BLaER1 treated with 17β-estradiol and CSF1 and Interleukin-3, amounts not matched to agents 10 nM and 100 nM (cell line): ENCODE measurements around the gene SHISA8.

ENCODE experiments used
- H3K27ac ChIP-seq, 11 experiments: shearing (Covaris generic); formaldehyde crosslinking; 2 replicates each; pipeline ENCODE4 v1.8.1; 2022
- H3K27me3 ChIP-seq, 11 experiments: shearing (Covaris generic); formaldehyde crosslinking; 2 replicates each; pipeline ENCODE4 v1.8.1; 2022
- H3K36me3 ChIP-seq, 11 experiments: shearing (Covaris generic); formaldehyde crosslinking; 2 replicates each; pipeline ENCODE4 v1.8.1; 2022
- H3K4me1 ChIP-seq, 10 experiments: shearing (Covaris generic); formaldehyde crosslinking; 2 replicates each; pipeline ENCODE4 v1.8.1; 2022
- H3K4me2 ChIP-seq, 11 experiments: shearing (Covaris generic); formaldehyde crosslinking; 2 replicates each; pipeline ENCODE4 v1.8.1; 2022
- H3K4me3 ChIP-seq, 10 experiments: shearing (Covaris generic); formaldehyde crosslinking; 2 replicates each; pipeline ENCODE4 v1.8.1; 2022
- H3K9ac ChIP-seq, 11 experiments: shearing (Covaris generic); formaldehyde crosslinking; 2 replicates each; pipeline ENCODE4 v1.8.1; 2022
- H3K9me3 ChIP-seq, 11 experiments: shearing (Covaris generic); formaldehyde crosslinking; replicated peaks in 1 of 11; 2 replicates each; pipeline ENCODE4 v1.8.1; 2022
- H4K20me1 ChIP-seq, 11 experiments: shearing (Covaris generic); formaldehyde crosslinking; 2 replicates each; pipeline ENCODE4 v1.8.1; 2022
- Cebpa-rat ChIP-seq, 11 experiments: shearing (Covaris generic); IDR thresholded peaks; 2 replicates each; pipeline ENCODE4 v1.8.1; 2022

SHISA8 gene

GRCh38 chr22:41885516-41885915, 29.4 kb downstream of the SHISA8 start:
- H3K27me3 ChIP-seq: no peaks in the 10 kb centered on the region
- no peaks in the 10 kb centered on the region for H3K9me3 ChIP-seq
- no peak overlapping the region for H3K4me3 ChIP-seq
- H3K4me2 ChIP-seq: no peak overlapping the region
- H3K27ac ChIP-seq: no peak overlapping the region
- no peak for TF ChIP-seq Cebpa-rat (IDR thresholded peaks at IDR 0.05)
- no peak overlapping the region for H3K9ac ChIP-seq
- H4K20me1 ChIP-seq: peaks cover 0 to 60% (median 24%) of the 10 kb centered on the region in 11 experiments; a peak in 16 of 22 replicates
- peaks cover 97 to 100% (median 100%) of the 10 kb centered on the region in 11 experiments for H3K36me3 ChIP-seq
- peaks cover 12 to 38% (median 29%) of the 10 kb centered on the region in 10 experiments; a peak in 19 of 20 replicates for H3K4me1 ChIP-seq

GRCh38 chr22:41885116-41885515, 29.8 kb downstream of the SHISA8 start:
- Histone ChIP-seq H3K4me2 (no peak overlapping the region), H3K4me3 (no peak overlapping the region), H4K20me1 (peaks cover 0 to 56% (median 24%) of the 10 kb centered on the region in 11 experiments; a peak in 16 of 22 replicates), H3K27me3 (no peaks in the 10 kb centered on the region), H3K4me1 (peaks cover 12 to 38% (median 29%) of the 10 kb centered on the region in 10 experiments; a peak in 19 of 20 replicates), H3K36me3 (peaks cover 97 to 100% (median 100%) of the 10 kb centered on the region in 11 experiments), H3K27ac (no peak overlapping the region), H3K9me3 (no peaks in the 10 kb centered on the region), H3K9ac (no peak overlapping the region)
- no peak for TF ChIP-seq Cebpa-rat (IDR thresholded peaks at IDR 0.05)

DNA sequence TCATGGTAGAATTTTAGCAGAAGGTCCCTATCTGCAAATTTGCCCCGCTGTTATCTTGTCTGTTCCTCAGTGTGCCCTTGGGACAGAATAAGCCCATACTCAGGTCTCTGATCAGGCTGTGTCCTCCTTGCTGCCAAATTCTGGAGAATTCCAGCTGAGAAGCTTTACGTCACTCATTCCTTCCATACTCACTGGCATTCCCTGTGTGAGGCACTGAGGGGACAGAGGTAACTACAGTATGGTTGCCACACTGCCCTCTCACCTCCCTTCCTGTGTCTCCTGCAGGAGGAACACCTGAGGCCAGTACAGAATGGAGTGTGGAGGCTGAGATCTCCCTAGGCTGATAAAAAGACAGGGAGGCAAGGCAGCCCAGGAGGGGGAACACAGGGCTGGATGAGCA, 31.5 kb downstream of the SHISA8 start:
- H3K27me3 ChIP-seq: no peaks in the 10 kb centered on the region
- H3K36me3 ChIP-seq: peaks cover 98 to 100% (median 100%) of the 10 kb centered on the region in 11 experiments
- peaks cover 0 to 55% (median 21%) of the 10 kb centered on the region in 11 experiments; a peak in 16 of 22 replicates for H4K20me1 ChIP-seq
- H3K27ac ChIP-seq: peak overlapping the region in 3 of 11 experiments; percentile 15 to 52 (median 46); a peak in 5 of 22 replicates
- TF ChIP-seq Cebpa-rat (IDR thresholded peaks at IDR 0.05): no peak
- H3K4me1 ChIP-seq: peaks cover 12 to 38% (median 29%) of the 10 kb centered on the region in 10 experiments; a peak in 19 of 20 replicates
- no peak overlapping the region for H3K4me3 ChIP-seq
- peak overlapping the region; percentile 2 to 77 (median 69); a peak in 18 of 22 replicates for H3K4me2 ChIP-seq
- H3K9me3 ChIP-seq: no peaks in the 10 kb centered on the region
- peak overlapping the region in 2 of 11 experiments; percentile 21 to 38; a peak in 3 of 22 replicates for H3K9ac ChIP-seq

GRCh38 chr22:41880653-41881052, 34.2 kb downstream of the SHISA8 start:
- no peak overlapping the region for H3K9ac ChIP-seq
- no peak for TF ChIP-seq Cebpa-rat (IDR thresholded peaks at IDR 0.05)
- H3K4me2 ChIP-seq: no peak overlapping the region
- H3K27me3 ChIP-seq: no peaks in the 10 kb centered on the region
- H3K4me1 ChIP-seq: peaks cover 12 to 38% (median 29%) of the 10 kb centered on the region in 10 experiments; a peak in 19 of 20 replicates
- no peaks in the 10 kb centered on the region for H3K9me3 ChIP-seq
- peaks cover 0 to 67% (median 18%) of the 10 kb centered on the region in 11 experiments; a peak in 16 of 22 replicates for H4K20me1 ChIP-seq
- no peak overlapping the region for H3K4me3 ChIP-seq
- H3K27ac ChIP-seq: no peak overlapping the region
- peaks cover 98 to 100% (median 100%) of the 10 kb centered on the region in 11 experiments for H3K36me3 ChIP-seq

GRCh38 chr22:41876675-41877074, 38.2 kb downstream of the SHISA8 start:
- H3K9ac ChIP-seq: no peak overlapping the region
- no peak overlapping the region for H3K4me2 ChIP-seq
- H3K36me3 ChIP-seq: peaks cover 98 to 100% (median 100%) of the 10 kb centered on the region in 11 experiments
- peaks cover 0 to 42% (median 0%) of the 10 kb centered on the region in 11 experiments; a peak in 9 of 22 replicates for H4K20me1 ChIP-seq
- H3K27ac ChIP-seq: no peak overlapping the region
- no peak overlapping the region for H3K4me3 ChIP-seq
- no peaks in the 10 kb centered on the region for H3K9me3 ChIP-seq
- H3K27me3 ChIP-seq: no peaks in the 10 kb centered on the region
- no peak for TF ChIP-seq Cebpa-rat (IDR thresholded peaks at IDR 0.05)
- peaks cover 0 to 5% (median 2%) of the 10 kb centered on the region in 10 experiments; a peak in 8 of 20 replicates for H3K4me1 ChIP-seq

GRCh38 chr22:41876275-41876674, 38.6 kb downstream of the SHISA8 start:
- H3K9me3 ChIP-seq: no peaks in the 10 kb centered on the region
- H3K4me1 ChIP-seq: peaks cover 0 to under 1% (median 0%) of the 10 kb centered on the region in 10 experiments; a peak in 4 of 20 replicates
- no peak overlapping the region for H3K4me3 ChIP-seq
- H3K27me3 ChIP-seq: no peaks in the 10 kb centered on the region
- 0 out of 22 replicates have a peak overlapping the region, but pooled peaks of 1 of the 11 experiments have one; percentile 13 for H3K9ac ChIP-seq
- TF ChIP-seq Cebpa-rat (IDR thresholded peaks at IDR 0.05): no peak
- peaks cover 0 to 38% (median 0%) of the 10 kb centered on the region in 11 experiments; a peak in 8 of 22 replicates for H4K20me1 ChIP-seq
- peaks cover 98 to 100% (median 100%) of the 10 kb centered on the region in 11 experiments for H3K36me3 ChIP-seq
- H3K4me2 ChIP-seq: no peak overlapping the region
- H3K27ac ChIP-seq: no peak overlapping the region

- H3K4me1 ChIP-seq: no peaks in the 10 kb centered on the region
- H3K27me3 ChIP-seq: no peaks in the 10 kb centered on the region
- no peak for TF ChIP-seq Cebpa-rat (IDR thresholded peaks at IDR 0.05)
- H3K36me3 ChIP-seq: peaks cover 98 to 100% (median 100%) of the 10 kb centered on the region in 11 experiments
- H3K9me3 ChIP-seq: no peaks in the 10 kb centered on the region
- H4K20me1 ChIP-seq: peaks cover 0 to 37% (median 0%) of the 10 kb centered on the region in 11 experiments; a peak in 8 of 22 replicates
- H3K4me3 ChIP-seq: no peak overlapping the region
- H3K27ac ChIP-seq: no peak overlapping the region
- H3K4me2 ChIP-seq: no peak overlapping the region
- H3K9ac ChIP-seq: peak overlapping the region in 2 of 11 experiments; percentile 9 to 13; a peak in 1 of 22 replicates
Observed at GRCh38 chr22:41875531-41876270, 39.2 kb downstream of the SHISA8 start.

DNA sequence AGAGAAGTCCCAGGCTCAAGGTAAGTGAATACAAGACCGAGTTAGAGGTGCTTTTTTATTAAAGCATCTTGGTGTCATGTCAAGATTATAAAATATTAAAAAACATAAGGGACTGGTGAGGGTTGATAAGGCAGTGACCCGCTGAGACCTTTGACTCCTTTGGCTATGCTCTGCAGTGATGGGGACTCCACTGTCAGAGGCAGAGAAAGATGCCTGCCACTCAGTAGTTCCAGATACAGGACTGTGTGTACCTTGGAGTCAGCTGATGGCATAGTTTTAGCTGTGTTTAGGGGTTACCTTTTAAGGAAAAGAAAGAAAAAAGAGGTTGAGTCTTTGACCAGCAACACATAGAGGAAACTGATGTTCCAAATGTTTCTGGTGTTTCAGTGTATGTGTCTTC, 40.8 kb downstream of the SHISA8 start:
- H3K9me3 ChIP-seq: no peaks in the 10 kb centered on the region
- H3K4me3 ChIP-seq: no peak overlapping the region
- no peak overlapping the region for H3K4me2 ChIP-seq
- H3K9ac ChIP-seq: no peak overlapping the region
- H4K20me1 ChIP-seq: peaks cover 0 to 46% (median 1%) of the 10 kb centered on the region in 11 experiments; a peak in 8 of 22 replicates
- H3K36me3 ChIP-seq: peaks cover 98 to 100% (median 100%) of the 10 kb centered on the region in 11 experiments
- TF ChIP-seq Cebpa-rat (IDR thresholded peaks at IDR 0.05): no peak
- H3K27me3 ChIP-seq: no peaks in the 10 kb centered on the region
- no peak overlapping the region for H3K27ac ChIP-seq
- no peaks in the 10 kb centered on the region for H3K4me1 ChIP-seq

GRCh38 chr22:41873391-41873790, 41.5 kb downstream of the SHISA8 start:
- Histone ChIP-seq H3K36me3 (peaks cover 98 to 100% (median 100%) of the 10 kb centered on the region in 11 experiments), H4K20me1 (peaks cover 0 to 45% (median 8%) of the 10 kb centered on the region in 11 experiments; a peak in 17 of 22 replicates), H3K4me1 (peaks cover 0 to 4% (median 0%) of the 10 kb centered on the region in 10 experiments; a peak in 5 of 20 replicates), H3K4me3 (no peak overlapping the region), H3K27me3 (no peaks in the 10 kb centered on the region), H3K9me3 (no peaks in the 10 kb centered on the region), H3K27ac (no peak overlapping the region), H3K4me2 (no peak overlapping the region), H3K9ac (no peak overlapping the region)
- TF ChIP-seq Cebpa-rat (IDR thresholded peaks at IDR 0.05): no peak
